ENCODE results near the gene ZNF771. TPM values are rescaled to one million over a fixed set of nuclear protein-coding genes. Genes with fewer than 3 reads are reported as not detected.

ZNF771 gene
- total and polyA plus RNA-seq, 2 donors (not counting 3 experiments of a cell fraction or from before 2014, with no cell fraction given): 11.7 to 16.8 TPM

DNA sequence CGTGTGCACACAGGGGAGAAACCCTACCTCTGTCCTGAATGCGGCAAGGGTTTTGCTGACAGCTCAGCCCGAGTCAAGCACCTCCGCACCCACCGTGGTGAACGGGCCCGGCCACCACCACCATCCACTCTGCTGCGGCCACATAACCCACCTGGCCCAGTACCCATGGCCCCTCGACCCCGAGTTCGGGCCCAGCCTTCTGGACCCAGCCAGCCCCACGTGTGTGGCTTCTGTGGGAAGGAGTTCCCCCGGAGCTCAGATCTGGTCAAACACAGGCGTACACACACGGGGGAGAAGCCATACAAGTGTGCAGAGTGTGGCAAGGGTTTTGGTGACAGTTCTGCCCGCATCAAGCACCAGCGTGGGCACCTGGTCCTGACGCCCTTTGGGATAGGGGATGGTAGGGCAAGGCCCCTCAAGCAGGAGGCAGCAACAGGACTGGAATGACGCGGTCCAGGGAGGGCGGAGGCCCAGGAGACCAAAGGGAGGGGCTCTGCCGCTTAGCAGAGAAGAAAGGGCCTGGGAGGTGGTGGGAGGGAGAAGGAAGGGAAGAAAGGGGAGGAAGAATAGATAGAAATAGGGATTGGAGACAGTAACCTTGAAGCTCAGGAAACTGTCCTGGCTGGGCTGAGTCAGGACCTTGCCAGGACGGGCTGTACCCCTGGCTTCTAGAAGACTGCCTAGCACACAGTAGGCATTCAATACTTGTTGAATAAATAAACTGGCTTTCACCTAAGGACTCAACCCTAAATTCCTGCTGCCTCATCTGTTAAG is 8.6 kb upstream of the ZNF771 start:
- TF ChIP-seq, protein P1, sequence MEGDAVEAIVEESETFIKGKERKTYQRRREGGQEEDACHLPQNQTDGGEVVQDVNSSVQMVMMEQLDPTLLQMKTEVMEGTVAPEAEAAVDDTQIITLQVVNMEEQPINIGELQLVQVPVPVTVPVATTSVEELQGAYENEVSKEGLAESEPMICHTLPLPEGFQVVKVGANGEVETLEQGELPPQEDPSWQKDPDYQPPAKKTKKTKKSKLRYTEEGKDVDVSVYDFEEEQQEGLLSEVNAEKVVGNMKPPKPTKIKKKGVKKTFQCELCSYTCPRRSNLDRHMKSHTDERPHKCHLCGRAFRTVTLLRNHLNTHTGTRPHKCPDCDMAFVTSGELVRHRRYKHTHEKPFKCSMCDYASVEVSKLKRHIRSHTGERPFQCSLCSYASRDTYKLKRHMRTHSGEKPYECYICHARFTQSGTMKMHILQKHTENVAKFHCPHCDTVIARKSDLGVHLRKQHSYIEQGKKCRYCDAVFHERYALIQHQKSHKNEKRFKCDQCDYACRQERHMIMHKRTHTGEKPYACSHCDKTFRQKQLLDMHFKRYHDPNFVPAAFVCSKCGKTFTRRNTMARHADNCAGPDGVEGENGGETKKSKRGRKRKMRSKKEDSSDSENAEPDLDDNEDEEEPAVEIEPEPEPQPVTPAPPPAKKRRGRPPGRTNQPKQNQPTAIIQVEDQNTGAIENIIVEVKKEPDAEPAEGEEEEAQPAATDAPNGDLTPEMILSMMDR (IDR thresholded peaks at IDR 0.05; ENCODE audit: extremely low read depth in 1 of 2, insufficient read depth in 1 of 2, low read depth in 1 of 2, low read length in 2 of 2): no peak
- TF ChIP-seq FOS (IDR thresholded peaks at IDR 0.05; ENCODE audit: borderline replicate concordance, insufficient read depth, low read length) (no peak), MYC (IDR thresholded peaks at IDR 0.05; ENCODE audit: low read depth, low read length) (no peak), POLR2A (IDR thresholded peaks at IDR 0.05; ENCODE audit: low read depth, low read length) (no peak), EZH2 (IDR thresholded peaks at IDR 0.05; ENCODE audit: borderline replicate concordance, low read depth, low read length, severe bottlenecking) (no peak), GATA2 (IDR thresholded peaks at IDR 0.05; ENCODE audit: insufficient read depth, insufficient read length, low read depth, low read length) (no peak), POLR2AphosphoS5 (IDR thresholded peaks at IDR 0.05; ENCODE audit: insufficient read depth, low read depth, low read length) (no peak), JUN (IDR thresholded peaks at IDR 0.05; ENCODE audit: borderline replicate concordance, insufficient read depth, insufficient read length, low read depth) (no peak)
- TF ChIP-seq, protein P2, sequence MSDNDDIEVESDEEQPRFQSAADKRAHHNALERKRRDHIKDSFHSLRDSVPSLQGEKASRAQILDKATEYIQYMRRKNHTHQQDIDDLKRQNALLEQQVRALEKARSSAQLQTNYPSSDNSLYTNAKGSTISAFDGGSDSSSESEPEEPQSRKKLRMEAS (IDR thresholded peaks at IDR 0.05; ENCODE audit: insufficient read depth, insufficient read length): no peak
- Histone ChIP-seq H2AFZ (ENCODE audit: low read depth, low read length) (no peak overlapping the region), H3K4me1 (ENCODE audit: control insufficient read depth, extremely low read depth, insufficient read depth, low read length) (peaks cover 21% of the 10 kb centered on the region), H3K9me1 (replicated peaks; ENCODE audit: control insufficient read depth, extremely low read depth, insufficient read depth, low read length) (no peaks in the 10 kb centered on the region), H3K9me3 (replicated peaks; ENCODE audit: control insufficient read depth, insufficient read depth, low read length) (no peaks in the 10 kb centered on the region), H3K4me2 (ENCODE audit: insufficient read depth, low read length) (no peak overlapping the region), H3K27me3 (ENCODE audit: control insufficient read depth in 2 of 2, insufficient read depth in 2 of 2, low read length in 2 of 2) (no peaks in the 10 kb centered on the region), H3K27ac (ENCODE audit: insufficient read depth, low read depth, low read length) (peak overlapping the region; percentile 89), H3K4me3 (replicated peaks in 1 of 3; ENCODE audit: insufficient read depth in 1 of 3, low read depth in 1 of 3, low read length in 3 of 3) (no peak overlapping the region), H4K20me1 (replicated peaks; ENCODE audit: control insufficient read depth, extremely low read depth, insufficient read depth, low read length) (no peaks in the 10 kb centered on the region), H3K36me3 (ENCODE audit: control insufficient read depth in 2 of 2, extremely low read depth in 1 of 2, insufficient read depth in 2 of 2, low read length in 2 of 2) (peaks cover 0 to 19% of the 10 kb centered on the region in 2 experiments), H3K79me2 (ENCODE audit: control insufficient read depth, insufficient read depth, low read length) (peaks cover 9% of the 10 kb centered on the region), H3K9ac (replicated peaks; ENCODE audit: extremely low read depth, insufficient read depth, low read length) (no peak overlapping the region)
- intact Hi-C loops (cut with micrococcal nuclease) (no loop called here), dilution Hi-C loops (cut with MboI; ENCODE audit: extremely low pct_ligation_motif_present, low sequenced_read_pairs) (no loop called here)
- BruUV-seq (replicated peaks): no TSS peak
- CTCF ChIA-PET: interaction anchor here (1.0 to 2.1 kb wide), 4 partner anchors 11 to 31 kb away, joined by 4 to 12 read pairs (median 6); partner anchors contain the start of genes DCTPP1 and TBC1D10B
- POLR2A ChIA-PET: no interaction called here
- no peak for DNase-seq (ENCODE audit: low read depth, low spot score)
- no peak for FAIRE-seq

Measured in endothelial cell of umbilical vein (primary cell).